HepG2 (cell line): ENCODE data around the gene SMIM10L1. TPM values are rescaled to one million over a fixed set of nuclear protein-coding genes. Genes with fewer than 3 reads are reported as not detected.

ENCODE experiments used
- ATAC-seq: fragments of 200-7000 bp; cut with Tn5 transposase; 3 replicates; pipeline ENCODE4 v1.9.1; 2020; ENCODE audit warnings: mild to moderate bottlenecking, moderate library complexity
- BruUV-seq: library from RNA; stranded (reverse); fragments of 400-500 nt; replicated peaks from 2 replicates; lab custom pipeline; 2021; lab: Mats Ljungman, UMichigan
- CTCF ChIA-PET: fragments of 300-600 bp; formaldehyde crosslinking; extraction: SDS; loops from one replicate; lab custom pipeline; 2021; ENCODE audit warnings: low total read pairs, inconsistent platforms, low intra/inter-chr PET ratio; lab: Yijun Ruan, JAX
- POLR2A ChIA-PET: fragments of 350-600 bp; sonication (Branson Sonifier 250); formaldehyde crosslinking; loops from one replicate; lab custom pipeline; 2020; ENCODE audit warnings: antibody characterized with exemption, inconsistent platforms; lab: Yijun Ruan, JAX
- DNase-seq: peaks from one replicate; pipeline ENCODE4 v3.0.0-alpha.2; 2015; ENCODE audit warnings: low spot score
- FAIRE-seq: peaks from 3 replicates; lab custom pipeline; 2011; peaks lifted over from hg19 to GRCh38; lab: Jason Lieb, UNC
- H2AFZ ChIP-seq: one replicate; pipeline ENCODE4 v1.6.1; 2011; ENCODE audit warnings: low read length, inconsistent platforms
- H3K27ac ChIP-seq: fragments of 300-600 bp; 3 replicates; pipeline ENCODE4 v1.8.0; 2011; ENCODE audit warnings: mixed run types, mild to moderate bottlenecking, mixed read lengths, low read length, inconsistent platforms; ENCODE audit not compliant: insufficient read depth; ENCODE audit errors: extremely low read length
- H3K27me3 ChIP-seq, 2 experiments: fragments of 200-600 bp in 1 of 2; 2 replicates in 1 of 2; 3 replicates in 1 of 2; pipeline versions ENCODE4 v1.6.0 to v1.8.0; 2011; ENCODE audit warnings: low read length in 2 of 2, mild to moderate bottlenecking in 2 of 2, moderate library complexity in 2 of 2, inconsistent platforms in 1 of 2; ENCODE audit not compliant: insufficient read depth in 2 of 2, control insufficient read depth in 1 of 2
- H3K36me3 ChIP-seq, 2 experiments: fragments of 200-600 bp in 1 of 2; replicated peaks in 1 of 2; 2 replicates in 1 of 2; 3 replicates in 1 of 2; pipeline versions ENCODE4 v1.5.1 to v1.8.0; 2011; ENCODE audit warnings: low read length in 2 of 2, inconsistent platforms in 1 of 2; ENCODE audit not compliant: insufficient read depth in 2 of 2, control insufficient read depth in 1 of 2
- H3K4me1 ChIP-seq: 2 replicates; pipeline ENCODE4 v1.5.1; 2012; ENCODE audit warnings: low read length, inconsistent platforms; ENCODE audit not compliant: insufficient read depth
- H3K4me2 ChIP-seq: 2 replicates; pipeline ENCODE4 v1.6.0; 2011; ENCODE audit warnings: low read depth, low read length, inconsistent platforms
- H3K4me3 ChIP-seq, 3 experiments: fragments of 200-600 bp in 1 of 3; sonication (generic), shearing (Covaris generic) in 1 of 3; replicated peaks in 1 of 3; 2 replicates each; pipeline ENCODE4 v1.5.1; 2011 to 2016; ENCODE audit warnings: low read length in 3 of 3, inconsistent platforms in 2 of 3, low read depth in 2 of 3, mild to moderate bottlenecking in 2 of 3, control low read depth in 1 of 3, mixed read lengths in 1 of 3; ENCODE audit not compliant: insufficient read depth in 1 of 3
- H3K79me2 ChIP-seq: one replicate; pipeline ENCODE4 v1.6.1; 2011; ENCODE audit warnings: low read length, inconsistent platforms; ENCODE audit not compliant: insufficient read depth
- H3K9ac ChIP-seq: 2 replicates; pipeline ENCODE4 v1.6.0; 2011; ENCODE audit warnings: mild to moderate bottlenecking, low read depth, low read length, inconsistent platforms; ENCODE audit not compliant: insufficient read depth
- H3K9me3 ChIP-seq: 2 replicates; pipeline ENCODE4 v1.5.1; 2012; ENCODE audit warnings: mild to moderate bottlenecking, low read length
- H4K20me1 ChIP-seq: 2 replicates; pipeline ENCODE4 v1.6.0; 2011; ENCODE audit warnings: inconsistent platforms, mild to moderate bottlenecking, low read length, moderate library complexity; ENCODE audit not compliant: insufficient read depth
- ATF5 ChIP-seq: sonication (generic); formaldehyde crosslinking; IDR thresholded peaks from 2 replicates; pipeline ENCODE4 v1.4.0; 2020; ENCODE audit warnings: mild to moderate bottlenecking, low read depth, missing genetic modification reagents
- EEA1 ChIP-seq: sonication (generic); formaldehyde crosslinking; IDR thresholded peaks from 2 replicates; pipeline ENCODE4 v1.5.1; 2020; ENCODE audit warnings: mild to moderate bottlenecking, missing genetic modification reagents, borderline replicate concordance
- KLF15 ChIP-seq: sonication (generic); formaldehyde crosslinking; IDR thresholded peaks from 2 replicates; pipeline ENCODE4 v1.8.1; 2023; ENCODE audit warnings: borderline replicate concordance, mild to moderate bottlenecking, inconsistent platforms, missing genetic modification reagents, mixed read lengths
- POLR2AphosphoS5 ChIP-seq: IDR thresholded peaks from 2 replicates; pipeline ENCODE4 v1.6.1; 2012; ENCODE audit warnings: low read depth, low read length
- PRDM10 ChIP-seq: sonication (generic); formaldehyde crosslinking; IDR thresholded peaks from 2 replicates; pipeline ENCODE4 v1.4.0; 2020; ENCODE audit warnings: low read depth, missing genetic modification reagents
- SAFB2 ChIP-seq: sonication (generic); formaldehyde crosslinking; IDR thresholded peaks from 2 replicates; pipeline ENCODE4 v1.5.1; 2020; ENCODE audit warnings: missing genetic modification reagents, low read depth, mild to moderate bottlenecking, borderline replicate concordance
- ZNF20 ChIP-seq: sonication (generic); formaldehyde crosslinking; IDR thresholded peaks from 2 replicates; pipeline ENCODE4 v1.4.0; 2020; ENCODE audit warnings: mild to moderate bottlenecking, moderate library complexity, missing genetic modification reagents
- ZNF329 ChIP-seq: sonication (generic); formaldehyde crosslinking; IDR thresholded peaks from 2 replicates; pipeline ENCODE4 v1.9.0; 2021; ENCODE audit warnings: low read depth, mild to moderate bottlenecking, missing genetic modification reagents
- WGBS: methylation state at CpG from one replicate; pipeline ENCODE4 v1.1.6; 2017; ENCODE audit warnings: low lambda C conversion rate; 5-methylcytosine and 5-hydroxymethylcytosine counted together
- in situ Hi-C: cut with HindIII; loops from 2 replicates; pipeline ENCODE4 v1.10.0; 2017; ENCODE audit warnings: low pct_unique_long_range_greater_than_20kb; ENCODE audit not compliant: extremely low pct_ligation_motif_present
- intact Hi-C: fragments of 100-400 bp; cut with micrococcal nuclease; formaldehyde crosslinking; loops from one replicate; pipeline ENCODE4 v1.10.0; 2022; ENCODE audit not compliant: unreplicated experiment
- polyA plus RNA-seq, 8 experiments: library from polyadenylated mRNA; depleted of rRNA in 3 of 8; stranded (reverse) in 7 of 8; unstranded in 1 of 8; fragments of >200 nt; fragmentation: Illumina TruSeq in 4 of 8; extraction: Trizol in 4 of 8; gene quantifications; 2 replicates each; pipeline versions ENCODE4 v1.2.1 to v1.2.3, GENCODE V29; 2011 to 2016; ENCODE audit warnings: low read depth in 4 of 8, missing spikeins in 1 of 8, mixed read lengths in 1 of 8; ENCODE audit not compliant: insufficient read depth in 1 of 8
- total RNA-seq, 5 experiments: library from RNA; depleted of rRNA; stranded (reverse); fragments of >200 nt; fragmentation: Illumina TruSeq; extraction: Trizol; gene quantifications; 2 replicates each; pipeline ENCODE4 v1.2.3, GENCODE V29; 2016; ENCODE audit warnings: low read depth in 1 of 5
- TF ChIP-seq, protein P1 (sequence below): fragments of 450-650 bp; IDR thresholded peaks from 2 replicates; pipeline ENCODE4 v1.6.1; 2017; ENCODE audit warnings: mild to moderate bottlenecking

The SMIM10L1 gene
- total and polyA plus RNA-seq, 2 of the 13 experiments (the other 11 are each of a cell fraction or from before 2014, with no cell fraction given), result 3.7 to 11.8 TPM

DNA sequence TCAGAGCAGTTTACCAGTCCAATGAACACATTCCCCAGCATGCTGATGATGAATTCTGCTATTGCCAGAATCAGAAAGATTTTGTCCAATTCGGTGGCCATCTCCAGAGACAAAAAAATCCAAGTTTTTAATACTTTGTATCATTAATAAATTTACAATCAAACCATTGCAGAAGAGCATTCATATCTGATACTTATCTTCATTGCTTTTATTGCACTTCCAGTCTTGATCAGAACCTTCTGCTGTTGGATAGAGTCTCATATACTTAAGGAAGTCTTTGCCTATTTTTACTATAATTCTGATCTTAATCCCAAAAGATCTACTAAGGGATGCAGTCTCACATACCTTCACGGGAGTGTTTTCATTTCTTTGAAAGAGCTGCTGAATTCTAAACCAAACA is 15.8 kb downstream of the SMIM10L1 start, which contains the start of gene TAS2R42:
Gene TAS2R42 (minus strand): TSS at position 101 of the 400 bp plus-strand sequence. CDS start 0 bp downstream, at position 101.
- Histone ChIP-seq H3K27me3 (no peaks in the 10 kb centered on the region), H3K4me1 (no peaks in the 10 kb centered on the region), H3K9me3 (no peaks in the 10 kb centered on the region), H2AFZ (no peak within 1 kb of the TSS)
- FAIRE-seq, result no peak
- no TSS peak for BruUV-seq
- no peak for DNase-seq
- in situ Hi-C loops, result no loop called here
- 0% methylated on average over 2 of the region's 2 CpGs for WGBS
- TF ChIP-seq KLF15 (CRISPR knock-in tag), result no peak
- no peak for TF ChIP-seq EEA1 (CRISPR knock-in tag)
- no peak for TF ChIP-seq ATF5 (CRISPR knock-in tag)
- TF ChIP-seq ZNF20 (CRISPR knock-in tag), result no peak
- no peak for TF ChIP-seq SAFB2 (CRISPR knock-in tag)
- TF ChIP-seq, protein P1, sequence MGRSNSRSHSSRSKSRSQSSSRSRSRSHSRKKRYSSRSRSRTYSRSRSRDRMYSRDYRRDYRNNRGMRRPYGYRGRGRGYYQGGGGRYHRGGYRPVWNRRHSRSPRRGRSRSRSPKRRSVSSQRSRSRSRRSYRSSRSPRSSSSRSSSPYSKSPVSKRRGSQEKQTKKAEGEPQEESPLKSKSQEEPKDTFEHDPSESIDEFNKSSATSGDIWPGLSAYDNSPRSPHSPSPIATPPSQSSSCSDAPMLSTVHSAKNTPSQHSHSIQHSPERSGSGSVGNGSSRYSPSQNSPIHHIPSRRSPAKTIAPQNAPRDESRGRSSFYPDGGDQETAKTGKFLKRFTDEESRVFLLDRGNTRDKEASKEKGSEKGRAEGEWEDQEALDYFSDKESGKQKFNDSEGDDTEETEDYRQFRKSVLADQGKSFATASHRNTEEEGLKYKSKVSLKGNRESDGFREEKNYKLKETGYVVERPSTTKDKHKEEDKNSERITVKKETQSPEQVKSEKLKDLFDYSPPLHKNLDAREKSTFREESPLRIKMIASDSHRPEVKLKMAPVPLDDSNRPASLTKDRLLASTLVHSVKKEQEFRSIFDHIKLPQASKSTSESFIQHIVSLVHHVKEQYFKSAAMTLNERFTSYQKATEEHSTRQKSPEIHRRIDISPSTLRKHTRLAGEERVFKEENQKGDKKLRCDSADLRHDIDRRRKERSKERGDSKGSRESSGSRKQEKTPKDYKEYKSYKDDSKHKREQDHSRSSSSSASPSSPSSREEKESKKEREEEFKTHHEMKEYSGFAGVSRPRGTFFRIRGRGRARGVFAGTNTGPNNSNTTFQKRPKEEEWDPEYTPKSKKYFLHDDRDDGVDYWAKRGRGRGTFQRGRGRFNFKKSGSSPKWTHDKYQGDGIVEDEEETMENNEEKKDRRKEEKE, result no peak
- no peak for TF ChIP-seq ZNF329
- TF ChIP-seq POLR2AphosphoS5, result no peak
- no peak for TF ChIP-seq PRDM10
- TF ChIP-seq, all 625 proteins: peak for 0
- ATAC-seq, result no peak
- Histone ChIP-seq H3K4me2 (no peak within 1 kb of the TSS), H4K20me1 (no peaks in the 10 kb centered on the region), H3K4me3 (no peak within 1 kb of the TSS), H3K36me3 (no peaks in the 10 kb centered on the region), H3K9ac (no peak within 1 kb of the TSS), H3K27ac (no peak within 1 kb of the TSS), H3K79me2 (no peaks in the 10 kb centered on the region)
- ChIA-PET CTCF (no interaction called here), POLR2A (no interaction called here)
- intact Hi-C loops, result no loop called here
